IMR-90 (cell line): ENCODE data around the gene TBC1D3B. TPM values are rescaled to one million over a fixed set of nuclear protein-coding genes. Genes with fewer than 3 reads are reported as not detected.

Experiments used
- ATAC-seq: fragments of 200-7000 bp; cut with Tn5 transposase; 2 replicates; pipeline ENCODE4 v1.9.1; 2020; ENCODE audit warnings: low read depth, mild to moderate bottlenecking, moderate library complexity
- BruUV-seq: library from RNA; stranded (reverse); fragments of 400-500 nt; replicated peaks from 2 replicates; lab custom pipeline; 2021; lab: Mats Ljungman, UMichigan
- CTCF ChIA-PET: fragments of 300-600 bp; formaldehyde crosslinking; extraction: SDS; loops from one replicate; lab custom pipeline; 2021; ENCODE audit warnings: antibody characterized with exemption; lab: Yijun Ruan, JAX
- POLR2A ChIA-PET: fragments of 300-600 bp; sonication (Branson Sonifier 250); formaldehyde crosslinking; loops from one replicate; lab custom pipeline; 2022; ENCODE audit warnings: antibody characterized with exemption; ENCODE audit not compliant: unreplicated experiment; lab: Charles Lee
- DNase-seq: peaks from one replicate; pipeline ENCODE4 v3.0.0; 2013
- H2AFZ ChIP-seq: replicated peaks from 2 replicates; pipeline ENCODE3; 2013; ENCODE audit warnings: low read length, mild to moderate bottlenecking; ENCODE audit not compliant: poor library complexity
- H2AK5ac ChIP-seq: 2 replicates; pipeline ENCODE4 v1.6.1; 2013; ENCODE audit warnings: low read depth, low read length, inconsistent platforms
- H2AK9ac ChIP-seq: replicated peaks from 2 replicates; pipeline ENCODE3; 2013; ENCODE audit warnings: mild to moderate bottlenecking, low read depth, low read length, moderate library complexity; ENCODE audit not compliant: poor library complexity
- H2BK120ac ChIP-seq: 2 replicates; pipeline ENCODE4 v1.6.1; 2013; ENCODE audit warnings: low read depth, low read length, inconsistent platforms
- H2BK15ac ChIP-seq: 3 replicates; pipeline ENCODE4 v1.6.1; 2013; ENCODE audit warnings: low read depth, low read length, inconsistent platforms
- H2BK20ac ChIP-seq: 2 replicates; pipeline ENCODE4 v1.6.1; 2013; ENCODE audit warnings: low read depth, mild to moderate bottlenecking, inconsistent platforms, low read length, moderate library complexity
- H2BK5ac ChIP-seq: 2 replicates; pipeline ENCODE4 v1.6.1; 2013; ENCODE audit warnings: mild to moderate bottlenecking, low read depth, low read length, inconsistent platforms; ENCODE audit not compliant: poor library complexity, severe bottlenecking
- H3K14ac ChIP-seq: replicated peaks from 2 replicates; pipeline ENCODE4 v1.6.1; 2013; ENCODE audit warnings: low read depth, low read length, inconsistent platforms
- H3K18ac ChIP-seq: 2 replicates; pipeline ENCODE4 v1.6.1; 2013; ENCODE audit warnings: low read depth, low read length, control low read depth
- H3K23ac ChIP-seq: 2 replicates; pipeline ENCODE4 v1.6.1; 2013; ENCODE audit warnings: low read depth, low read length, inconsistent platforms
- H3K27ac ChIP-seq: 2 replicates; pipeline ENCODE4 v1.5.1; 2013; ENCODE audit warnings: mild to moderate bottlenecking, control low read depth, low read length; ENCODE audit not compliant: insufficient read depth
- H3K27me3 ChIP-seq: 2 replicates; pipeline ENCODE4 v1.6.1; 2013; ENCODE audit warnings: low read length; ENCODE audit not compliant: control insufficient read depth, insufficient read depth
- H3K36me3 ChIP-seq: 2 replicates; pipeline ENCODE4 v1.6.1; 2013; ENCODE audit warnings: low read length, mixed read lengths; ENCODE audit not compliant: control insufficient read depth, insufficient read depth
- H3K4ac ChIP-seq: 2 replicates; pipeline ENCODE4 v1.6.1; 2013; ENCODE audit warnings: low read depth, low read length, inconsistent platforms
- H3K4me1 ChIP-seq: 2 replicates; pipeline ENCODE4 v1.6.1; 2013; ENCODE audit warnings: low read length, mixed read lengths; ENCODE audit not compliant: control insufficient read depth, insufficient read depth
- H3K4me2 ChIP-seq: 2 replicates; pipeline ENCODE4 v1.6.1; 2013; ENCODE audit warnings: low read depth, mild to moderate bottlenecking, control low read depth, low read length, moderate library complexity
- H3K4me3 ChIP-seq: 2 replicates; pipeline ENCODE4 v1.5.1; 2013; ENCODE audit warnings: low read depth, mild to moderate bottlenecking, control low read depth, low read length, moderate library complexity; ENCODE audit not compliant: insufficient read depth
- H3K56ac ChIP-seq: 2 replicates; pipeline ENCODE4 v1.6.1; 2013; ENCODE audit warnings: low read length, inconsistent platforms; ENCODE audit not compliant: insufficient read depth; ENCODE audit errors: extremely low read depth
- H3K79me1 ChIP-seq, 2 experiments: 2 replicates each; pipeline ENCODE4 v1.6.1; 2013; ENCODE audit warnings: low read length in 2 of 2, inconsistent platforms in 1 of 2, low read depth in 1 of 2
- H3K9ac ChIP-seq: 2 replicates; pipeline ENCODE4 v1.6.1; 2013; ENCODE audit warnings: low read depth, low read length, control low read depth
- H3K9me1 ChIP-seq: 2 replicates; pipeline ENCODE4 v1.6.1; 2013; ENCODE audit warnings: low read length, inconsistent platforms; ENCODE audit not compliant: insufficient read depth
- H3K9me3 ChIP-seq: 2 replicates; pipeline ENCODE4 v1.6.1; 2013; ENCODE audit warnings: low read length; ENCODE audit not compliant: control insufficient read depth, insufficient read depth
- H4K20me1 ChIP-seq: 2 replicates; pipeline ENCODE4 v1.6.1; 2013; ENCODE audit warnings: low read length, inconsistent platforms; ENCODE audit not compliant: insufficient read depth
- H4K5ac ChIP-seq: 2 replicates; pipeline ENCODE4 v1.6.1; 2013; ENCODE audit warnings: mild to moderate bottlenecking, low read depth, low read length, control low read depth
- H4K8ac ChIP-seq, 2 experiments: 2 replicates each; pipeline ENCODE4 v1.6.1; 2013; ENCODE audit warnings: low read depth in 2 of 2, low read length in 2 of 2, control low read depth in 1 of 2, inconsistent platforms in 1 of 2
- H4K91ac ChIP-seq: 2 replicates; pipeline ENCODE4 v1.6.1; 2013; ENCODE audit warnings: low read depth, low read length, inconsistent platforms; ENCODE audit not compliant: insufficient read depth
- CEBPB ChIP-seq: IDR thresholded peaks from 2 replicates; pipeline ENCODE4 v1.6.1; 2012; ENCODE audit warnings: low read depth, low read length, improper control_type of control experiment
- POLR2A ChIP-seq: IDR thresholded peaks from 2 replicates; pipeline ENCODE4 v1.6.1; 2012; ENCODE audit warnings: mild to moderate bottlenecking, low read depth, low read length
- RCOR1 ChIP-seq: IDR thresholded peaks from 2 replicates; pipeline ENCODE4 v1.6.1; 2012; ENCODE audit warnings: mild to moderate bottlenecking, low read length, improper control_type of control experiment; ENCODE audit not compliant: insufficient replicate concordance
- SMC3 ChIP-seq: fragments of 150-350 bp; IDR thresholded peaks from 2 replicates; pipeline ENCODE4 v1.6.1; 2016; ENCODE audit warnings: low read depth, mild to moderate bottlenecking, antibody characterized with exemption, low read length, moderate library complexity
- WGBS, 2 experiments: methylation state at CpG; one replicate each; pipeline versions ENCODE4 v1.1.5 to v1.1.7; 2013; ENCODE audit warnings: missing lambda C conversion rate in 2 of 2; ENCODE audit not compliant: insufficient read length in 1 of 2; ENCODE audit errors: extremely low coverage in 2 of 2; 5-methylcytosine and 5-hydroxymethylcytosine counted together
- dilution Hi-C: fragments of 300-500 bp; cut with HindIII; formaldehyde crosslinking; loops from one replicate; pipeline ENCODE4 v1.14.3; 2018; ENCODE audit warnings: low sequenced_read_pairs; ENCODE audit not compliant: unreplicated experiment
- in situ Hi-C: fragments of 300-500 bp; cut with MboI; formaldehyde crosslinking; loops from 3 replicates; pipeline ENCODE4 v1.14.3; 2019; ENCODE audit warnings: low sequenced_read_pairs, inconsistent platforms, mixed read lengths
- intact Hi-C: fragments of 100-400 bp; cut with micrococcal nuclease; formaldehyde crosslinking; loops from 2 replicates; pipeline ENCODE4 v1.10.0; 2022
- polyA plus RNA-seq, 3 experiments: library from polyadenylated mRNA; depleted of rRNA; stranded (reverse); fragments of >200 nt; gene quantifications; 2 replicates each; pipeline ENCODE4 v1.2.3, GENCODE V29; 2012; ENCODE audit warnings: low replicate concordance in 1 of 3
- total RNA-seq: library from RNA; depleted of rRNA; stranded (reverse); fragments of >200 nt; gene quantifications from 2 replicates; pipeline ENCODE4 v1.2.3, GENCODE V29; 2012
- TF ChIP-seq, protein P1 (sequence below): fragments of 150-350 bp; IDR thresholded peaks from 2 replicates; pipeline ENCODE4 v1.6.1; 2017; ENCODE audit warnings: mild to moderate bottlenecking, antibody characterized with exemption, low read length, low read depth
- TF ChIP-seq, protein P2 (sequence below): fragments of 150-350 bp; IDR thresholded peaks from 2 replicates; pipeline ENCODE4 v1.6.1; 2016; ENCODE audit warnings: low read depth, mild to moderate bottlenecking, low read length, moderate library complexity, borderline replicate concordance

The TBC1D3B gene
- total and polyA plus RNA-seq, 2 of the 4 experiments (the other 2 are of a cell fraction), result 0.94 TPM; not detected in 1

DNA sequence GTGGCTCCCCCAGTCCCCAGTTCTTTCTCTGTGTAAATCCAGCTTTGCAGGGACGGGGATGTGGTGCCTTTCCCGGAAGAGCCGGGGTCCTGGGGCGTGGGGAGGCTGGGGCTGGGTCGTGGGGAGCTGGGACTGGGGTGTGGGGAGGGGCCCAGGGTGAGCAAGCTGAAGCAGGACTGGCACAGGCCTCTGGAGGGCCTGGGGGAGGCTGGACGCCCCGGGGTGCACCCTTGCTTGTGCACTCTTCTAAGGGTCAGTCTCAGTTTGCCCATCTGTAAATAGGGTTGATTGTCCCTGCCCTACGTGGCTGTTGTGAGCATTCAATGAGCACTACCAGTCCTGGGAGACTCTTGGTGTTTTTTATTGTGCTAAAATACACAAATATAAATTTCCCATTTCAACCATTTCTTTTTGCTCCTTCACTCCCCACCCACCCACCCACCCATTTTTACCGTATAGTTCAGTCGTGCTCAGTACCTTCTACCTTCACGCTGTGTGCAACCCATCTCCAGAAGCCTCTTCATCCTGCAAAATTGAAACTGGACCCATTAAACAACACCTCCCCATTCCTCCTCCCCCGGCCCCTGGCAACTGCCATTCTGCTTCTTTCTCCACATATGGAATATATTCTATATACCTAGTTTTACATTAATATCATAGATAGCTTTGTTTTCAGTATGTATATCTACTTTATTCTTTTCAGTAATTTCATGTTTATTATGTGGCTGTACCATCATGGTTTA is 7.8 kb upstream of the TBC1D3B start:
- no peak for DNase-seq

More for the DNA sequence above, 7.8 kb upstream of the TBC1D3B start:
- H3K27me3 ChIP-seq, result peaks cover 18% of the 10 kb centered on the region
- H3K9me1 ChIP-seq, result 0 out of 2 replicates have a peak, but pooled peaks cover 4% of the 10 kb centered on the region
- H2BK120ac ChIP-seq, result no peak overlapping the region
- no peak overlapping the region for H2AK9ac ChIP-seq
- no peak overlapping the region for H4K8ac ChIP-seq
- no peak overlapping the region for H3K27ac ChIP-seq
- no peak overlapping the region for H2BK20ac ChIP-seq
- H3K4me2 ChIP-seq, result no peak overlapping the region; the same call in 1 of the 2 replicates
- no peaks in the 10 kb centered on the region for H3K36me3 ChIP-seq
- H3K56ac ChIP-seq, result no peak overlapping the region
- no peaks in the 10 kb centered on the region; the same call in 1 of the 2 replicates for H3K4me1 ChIP-seq
- no peak overlapping the region for H3K18ac ChIP-seq
- CTCF ChIA-PET, result no interaction called here
- H4K20me1 ChIP-seq, result no peaks in the 10 kb centered on the region; the same call in 1 of the 2 replicates
- H2BK15ac ChIP-seq, result no peak overlapping the region
- H2AFZ ChIP-seq, result no peak overlapping the region
- in situ Hi-C loops (no loop called here), intact Hi-C loops (no loop called here), dilution Hi-C loops (no loop called here)
- ATAC-seq, result no peak
- BruUV-seq, result no TSS peak
- TF ChIP-seq RCOR1 (no peak), SMC3 (no peak), POLR2A (no peak), CEBPB (no peak)
- TF ChIP-seq, protein P1, sequence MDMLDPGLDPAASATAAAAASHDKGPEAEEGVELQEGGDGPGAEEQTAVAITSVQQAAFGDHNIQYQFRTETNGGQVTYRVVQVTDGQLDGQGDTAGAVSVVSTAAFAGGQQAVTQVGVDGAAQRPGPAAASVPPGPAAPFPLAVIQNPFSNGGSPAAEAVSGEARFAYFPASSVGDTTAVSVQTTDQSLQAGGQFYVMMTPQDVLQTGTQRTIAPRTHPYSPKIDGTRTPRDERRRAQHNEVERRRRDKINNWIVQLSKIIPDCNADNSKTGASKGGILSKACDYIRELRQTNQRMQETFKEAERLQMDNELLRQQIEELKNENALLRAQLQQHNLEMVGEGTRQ, result no peak
- TF ChIP-seq, protein P2, sequence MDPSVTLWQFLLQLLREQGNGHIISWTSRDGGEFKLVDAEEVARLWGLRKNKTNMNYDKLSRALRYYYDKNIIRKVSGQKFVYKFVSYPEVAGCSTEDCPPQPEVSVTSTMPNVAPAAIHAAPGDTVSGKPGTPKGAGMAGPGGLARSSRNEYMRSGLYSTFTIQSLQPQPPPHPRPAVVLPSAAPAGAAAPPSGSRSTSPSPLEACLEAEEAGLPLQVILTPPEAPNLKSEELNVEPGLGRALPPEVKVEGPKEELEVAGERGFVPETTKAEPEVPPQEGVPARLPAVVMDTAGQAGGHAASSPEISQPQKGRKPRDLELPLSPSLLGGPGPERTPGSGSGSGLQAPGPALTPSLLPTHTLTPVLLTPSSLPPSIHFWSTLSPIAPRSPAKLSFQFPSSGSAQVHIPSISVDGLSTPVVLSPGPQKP, result no peak
- no peak overlapping the region for H3K14ac ChIP-seq
- WGBS, 2 experiments, result 73% methylated on average over 4 of the region's 12 CpGs; no CpG with 5 or more reads in 1 of the 2 experiments
- POLR2A ChIA-PET, result no interaction called here
- no peaks in the 10 kb centered on the region for H3K79me1 ChIP-seq
- H2AK5ac ChIP-seq, result no peak overlapping the region
- no peak overlapping the region for H3K9ac ChIP-seq
- H3K4ac ChIP-seq, result no peak overlapping the region
- H3K9me3 ChIP-seq, result no peaks in the 10 kb centered on the region
- no peak overlapping the region for H3K23ac ChIP-seq
- no peak overlapping the region for H4K5ac ChIP-seq
- no peak overlapping the region for H3K4me3 ChIP-seq
- H4K91ac ChIP-seq, result no peak overlapping the region
- no peak overlapping the region for H2BK5ac ChIP-seq
